Fibroblast of gingiva (primary cell): ENCODE results near the gene PRDM16.

Experiments
- DNase-seq: peaks from one replicate; pipeline ENCODE4 v3.0.0-alpha.2; 2011; ENCODE audit warnings: low read depth

PRDM16 gene

DNA sequence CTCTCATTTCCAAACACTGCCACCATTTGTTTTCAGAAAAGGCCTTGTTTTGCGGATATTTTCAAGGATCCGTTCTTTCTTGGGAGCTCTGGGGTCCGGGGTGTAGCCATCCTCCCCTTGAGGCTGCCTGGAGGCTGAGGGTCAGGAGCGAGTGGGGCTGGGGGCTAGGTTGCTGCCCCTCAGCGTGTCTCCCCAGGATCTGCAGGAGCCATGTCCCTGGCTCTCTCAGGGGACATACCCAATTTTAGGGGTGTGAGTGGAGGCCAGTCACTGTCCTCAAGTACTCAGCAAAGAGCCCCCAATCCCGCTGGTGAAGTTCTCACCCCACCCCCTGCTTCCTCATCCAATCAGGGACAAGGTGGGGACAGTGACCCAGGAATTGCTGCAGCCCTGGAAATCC, 15.0 kb upstream of the PRDM16 start:
- no peak for DNase-seq

DNA sequence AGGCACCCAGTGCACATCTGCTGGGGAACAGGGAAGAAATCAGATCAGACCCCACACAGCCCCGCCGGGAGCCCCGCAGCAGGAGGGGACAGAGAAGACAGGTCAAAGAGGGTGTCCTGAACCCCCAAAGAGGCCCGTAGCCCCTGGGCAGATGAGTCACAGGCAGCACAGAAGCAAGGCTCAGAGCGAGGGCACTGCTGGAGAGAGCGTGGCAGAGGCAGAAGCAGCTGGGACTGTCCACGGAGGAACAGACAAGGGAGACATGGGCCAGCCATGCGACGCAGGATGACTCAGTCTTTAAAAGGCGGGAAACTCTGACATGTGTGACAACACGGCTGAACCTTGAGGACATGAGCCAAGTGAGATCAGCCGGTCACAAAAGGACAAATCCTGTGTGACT, 14.5 kb upstream of the PRDM16 start:
- DNase-seq, result no peak

DNA sequence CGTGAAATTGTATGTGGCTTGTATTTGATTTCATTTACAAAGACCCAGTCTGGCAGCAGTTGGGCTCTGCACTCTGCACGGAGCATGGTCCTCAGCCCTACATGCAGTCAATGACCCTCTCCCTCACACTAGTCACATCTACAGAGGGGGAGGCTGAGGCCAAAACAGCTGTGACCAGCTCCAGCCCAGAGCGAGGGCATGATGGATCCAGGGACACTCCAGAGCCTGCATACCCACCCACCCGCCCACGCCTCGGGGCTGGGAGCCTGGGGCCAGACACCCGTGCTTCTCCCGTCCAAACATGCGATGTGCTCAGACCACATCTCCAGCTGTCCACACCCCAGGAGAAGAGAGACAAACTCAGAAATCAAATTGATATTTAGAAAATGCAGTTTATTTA, 14.0 kb upstream of the PRDM16 start:
- DNase-seq, result no peak

DNA sequence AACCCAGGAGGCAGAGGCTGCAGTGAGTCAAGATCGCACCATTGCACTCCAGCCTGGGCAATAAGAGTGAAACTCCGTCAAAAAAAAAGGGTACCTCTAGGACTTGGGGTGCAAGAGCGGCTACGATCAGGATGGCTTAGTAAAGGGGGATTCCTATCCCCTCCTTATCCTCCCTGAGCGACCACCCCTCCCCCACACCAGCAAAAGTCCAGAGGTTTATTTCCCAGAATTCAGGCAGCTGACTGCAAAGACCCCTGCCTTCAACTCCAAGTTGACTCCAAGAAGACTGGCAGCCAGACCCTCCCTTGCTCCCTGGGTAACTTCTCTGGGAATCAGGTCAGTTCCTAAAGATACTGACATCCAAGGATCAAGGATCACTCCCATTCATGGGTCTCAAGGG, 12.4 kb upstream of the PRDM16 start:
- no peak for DNase-seq

DNA sequence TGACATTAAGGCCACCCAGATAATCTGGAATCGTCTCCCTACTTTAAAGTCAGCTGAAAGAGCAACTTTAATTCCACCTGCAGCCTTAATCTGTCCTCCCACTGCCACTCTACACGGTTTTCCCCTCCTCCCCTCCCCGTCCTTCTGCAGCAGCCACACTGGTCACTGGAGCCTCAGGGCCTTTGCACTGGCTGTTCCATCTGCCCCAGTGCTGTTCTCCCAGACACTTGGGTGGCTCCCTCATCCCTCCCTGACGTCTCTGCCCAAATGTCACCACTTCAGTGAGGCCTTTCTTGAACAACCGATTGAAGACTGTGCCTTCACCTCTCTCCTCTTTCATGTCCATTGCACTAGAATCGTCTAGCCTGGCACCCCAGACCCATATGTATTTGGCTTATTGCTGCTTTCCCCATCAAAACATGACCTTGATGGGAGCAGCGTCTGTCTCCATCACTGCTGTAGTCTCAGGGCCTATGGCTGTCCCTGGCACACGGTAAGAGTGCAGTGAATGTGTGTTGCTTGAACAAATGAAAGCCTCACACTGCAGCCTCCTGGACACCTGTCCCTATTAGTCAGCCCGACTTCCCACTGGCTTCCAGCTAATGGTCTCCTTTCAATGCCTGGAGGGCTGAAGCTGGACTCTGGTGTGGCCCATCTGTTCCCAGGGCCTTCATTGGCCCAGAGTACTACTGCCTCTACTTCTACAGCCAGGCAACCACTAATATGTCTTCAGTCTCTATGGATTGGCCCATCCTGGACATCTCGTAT, 10.6 kb upstream of the PRDM16 start:
- no peak for DNase-seq

DNA sequence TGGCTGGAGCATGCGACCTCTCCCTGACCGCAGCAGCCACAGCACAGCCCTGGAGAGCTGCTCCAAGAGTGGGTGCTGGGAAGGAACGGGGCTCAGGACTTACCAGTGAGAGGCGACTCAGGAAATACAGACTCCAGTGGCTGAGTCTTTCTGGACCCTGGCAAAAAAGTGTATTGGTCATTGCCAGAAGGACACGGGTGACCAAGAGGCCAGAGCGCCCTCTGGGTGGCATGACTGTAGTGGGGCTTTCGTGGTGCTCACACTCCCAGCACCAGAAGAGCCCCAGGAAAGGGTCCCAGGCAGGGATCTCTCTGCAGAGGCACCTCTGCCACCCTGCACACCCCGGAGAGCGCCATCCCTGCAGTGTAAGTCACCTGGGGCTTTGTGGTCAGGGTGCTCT, 8.9 kb upstream of the PRDM16 start:
- no peak for DNase-seq

DNA sequence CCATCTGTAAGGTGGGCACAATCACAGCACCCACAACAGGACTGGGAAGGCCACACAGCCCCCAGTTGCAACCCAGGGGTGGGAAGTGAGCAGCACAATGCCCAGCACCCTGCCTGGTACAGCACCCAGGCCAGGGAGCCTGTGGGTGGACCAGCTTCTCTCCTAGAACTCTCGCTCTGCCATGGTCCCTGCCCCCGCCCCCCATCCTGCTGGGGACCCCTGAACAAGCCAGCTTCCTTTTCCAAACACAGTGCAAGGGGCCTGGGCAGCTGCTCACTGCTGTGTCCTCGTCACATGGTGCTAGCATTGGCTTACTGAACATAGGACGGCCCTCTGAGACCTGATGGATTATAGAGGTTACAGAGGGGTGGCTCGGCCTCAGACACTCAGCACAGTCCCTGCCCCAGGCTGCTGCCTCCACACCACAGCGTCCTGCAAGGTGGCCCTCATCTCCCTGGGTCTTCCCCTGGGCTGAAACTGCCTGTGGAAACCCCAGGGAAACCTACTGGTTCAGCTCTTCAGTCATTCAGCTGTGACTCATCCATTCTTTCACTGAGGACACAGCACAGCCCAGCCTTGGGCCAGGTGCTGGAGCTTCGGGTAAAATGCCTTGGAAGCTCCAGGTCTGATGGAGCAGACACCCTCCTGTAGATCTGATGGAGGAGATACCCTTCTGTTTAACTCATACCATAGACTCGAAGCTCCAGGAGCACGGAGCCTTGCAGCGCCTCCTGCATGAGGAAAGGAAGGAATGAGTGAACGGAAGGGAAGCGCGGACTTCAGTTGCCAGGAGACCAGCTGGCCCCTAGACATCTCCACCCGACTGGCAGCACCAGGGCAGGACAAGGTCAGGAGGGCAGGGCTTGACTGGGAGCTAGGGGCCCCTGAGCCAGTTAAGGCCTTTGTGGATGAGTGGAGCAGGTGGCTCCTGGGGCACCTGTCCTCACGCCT, 8.1 kb upstream of the PRDM16 start:
- no peak for DNase-seq

DNA sequence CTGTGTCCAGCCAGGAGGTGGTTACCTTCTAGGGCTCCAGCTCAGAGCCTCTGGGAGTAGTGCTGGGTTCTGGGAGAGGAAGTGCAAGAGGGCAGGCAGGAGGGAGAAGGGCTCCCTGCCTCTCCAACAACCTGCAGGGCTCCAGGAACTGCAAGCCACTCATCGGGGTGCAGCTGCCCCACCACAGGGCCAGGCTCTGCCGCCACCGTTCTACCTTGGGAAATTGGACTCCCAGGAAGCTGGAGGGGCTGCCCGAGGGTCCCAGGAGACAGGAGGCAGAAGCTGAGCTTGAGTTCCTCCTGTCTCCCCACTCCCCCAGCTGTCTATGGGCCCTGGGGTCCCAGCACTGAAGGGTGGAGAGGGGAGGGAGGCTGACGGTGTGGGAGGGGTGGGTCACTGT, 7.4 kb upstream of the PRDM16 start:
- DNase-seq, result no peak

DNA sequence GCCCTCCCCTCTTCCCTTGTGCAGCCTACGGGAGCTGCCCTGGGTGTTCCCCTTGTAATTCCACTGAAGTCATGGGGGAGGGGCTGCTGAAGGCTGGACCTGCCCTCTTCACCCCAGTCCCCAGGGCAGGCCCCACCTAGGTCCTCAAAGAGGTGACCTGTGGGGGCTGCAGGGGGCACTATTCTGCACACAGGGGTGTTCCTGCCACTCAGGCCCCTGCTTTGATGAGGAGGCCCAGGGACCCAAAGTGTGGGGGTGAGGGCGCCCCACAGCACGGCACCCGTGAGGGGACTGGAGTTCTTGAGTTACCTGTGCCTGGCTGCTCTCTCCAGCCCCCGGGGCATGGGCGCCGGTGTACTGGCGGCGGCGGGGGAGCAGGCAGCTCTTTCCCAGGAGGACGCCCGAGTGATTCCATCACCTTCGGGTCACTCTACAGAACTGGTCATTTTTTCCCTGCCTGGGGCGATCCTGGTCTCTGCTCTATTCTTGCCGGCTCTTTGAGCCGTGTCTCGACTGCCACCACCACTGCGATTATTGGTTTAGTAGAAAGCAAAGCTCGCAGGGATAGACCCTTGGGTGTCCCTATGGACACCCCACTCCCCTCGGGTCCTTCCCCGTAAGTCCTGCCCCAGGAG, 6.9 kb upstream of the PRDM16 start:
- DNase-seq, result no peak

DNA sequence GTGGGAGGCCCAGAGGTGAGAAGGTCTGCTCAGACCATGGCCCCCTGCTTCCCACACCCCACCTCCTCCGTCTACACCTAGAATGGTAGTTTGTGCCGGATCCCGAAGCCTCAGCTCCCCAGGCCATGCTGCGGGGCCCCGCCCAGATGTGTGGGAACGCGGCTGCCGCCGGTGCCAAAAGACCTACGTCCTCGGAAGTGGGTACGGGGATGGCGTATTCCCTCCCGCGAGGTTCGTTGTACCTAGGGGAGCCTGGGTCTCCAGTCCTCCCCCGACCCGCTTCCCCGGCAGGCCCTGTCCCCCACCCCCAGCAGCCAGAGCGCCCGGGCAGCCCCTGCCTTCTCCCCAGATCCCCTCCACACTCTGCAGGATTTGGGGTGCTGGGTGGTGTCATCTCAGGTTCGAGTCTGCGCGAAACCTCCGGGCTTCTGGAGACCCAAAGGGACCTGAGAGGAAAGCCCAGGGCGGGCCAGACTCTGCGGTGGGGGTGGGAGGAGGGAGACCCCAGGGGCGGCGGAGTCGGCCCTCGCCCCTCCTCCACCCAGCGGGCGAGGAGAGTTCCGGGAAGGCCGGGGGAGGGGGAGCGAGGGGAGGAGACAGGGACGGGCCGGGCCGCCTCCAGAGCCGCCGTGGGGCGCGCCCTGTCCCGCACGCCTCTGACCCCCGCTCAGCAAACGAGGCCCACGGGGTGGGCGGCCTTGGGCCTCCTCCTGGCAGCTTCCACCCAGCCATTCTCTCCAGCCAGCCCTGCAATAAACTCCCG, 6.2 kb upstream of the PRDM16 start:
- no peak for DNase-seq

DNA sequence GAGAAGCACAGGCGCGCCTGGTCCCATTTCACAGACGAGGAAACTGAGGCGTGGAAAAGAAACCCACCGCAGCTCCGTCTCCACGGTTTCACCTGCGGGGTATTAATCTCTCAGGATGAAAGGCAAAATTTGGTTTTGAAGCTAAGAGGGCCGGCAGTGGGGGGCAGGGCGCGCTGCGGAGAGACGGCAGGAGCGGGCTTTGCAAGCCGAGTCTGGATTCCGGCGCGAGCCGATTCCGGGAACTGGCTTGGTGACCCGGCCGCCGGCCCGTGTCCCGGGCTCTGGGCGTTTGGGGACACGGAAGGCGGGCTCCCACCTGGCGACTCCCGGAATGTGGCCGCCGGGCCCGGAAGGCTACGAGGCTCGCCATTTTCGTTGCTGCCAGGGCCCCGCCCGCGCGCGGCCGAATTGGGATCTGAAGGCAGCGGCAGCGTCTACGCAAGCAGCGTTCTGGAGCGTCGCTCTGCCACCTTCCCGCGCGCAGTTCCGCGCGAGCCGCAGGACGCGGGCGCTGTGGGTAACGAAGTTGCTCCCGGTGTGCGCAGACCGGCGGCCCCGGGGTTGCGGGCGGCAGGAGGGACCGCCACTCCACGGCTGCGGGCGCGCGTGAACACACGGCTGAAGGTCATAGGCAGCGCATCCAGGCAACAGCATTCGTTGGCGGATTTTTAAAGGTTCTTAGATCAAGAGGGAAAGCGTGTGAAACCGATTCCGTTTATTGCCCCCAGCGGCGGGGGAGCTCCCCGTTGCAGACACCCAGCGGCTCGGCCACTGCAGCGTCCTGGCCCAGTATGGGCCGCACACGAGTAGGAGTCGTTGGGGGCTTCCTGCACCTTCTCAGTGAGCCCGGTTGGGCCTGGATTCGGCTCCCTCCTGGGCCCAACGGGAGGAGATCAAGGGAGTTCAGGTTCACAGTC, 5.4 kb upstream of the PRDM16 start:
- no peak for DNase-seq

DNA sequence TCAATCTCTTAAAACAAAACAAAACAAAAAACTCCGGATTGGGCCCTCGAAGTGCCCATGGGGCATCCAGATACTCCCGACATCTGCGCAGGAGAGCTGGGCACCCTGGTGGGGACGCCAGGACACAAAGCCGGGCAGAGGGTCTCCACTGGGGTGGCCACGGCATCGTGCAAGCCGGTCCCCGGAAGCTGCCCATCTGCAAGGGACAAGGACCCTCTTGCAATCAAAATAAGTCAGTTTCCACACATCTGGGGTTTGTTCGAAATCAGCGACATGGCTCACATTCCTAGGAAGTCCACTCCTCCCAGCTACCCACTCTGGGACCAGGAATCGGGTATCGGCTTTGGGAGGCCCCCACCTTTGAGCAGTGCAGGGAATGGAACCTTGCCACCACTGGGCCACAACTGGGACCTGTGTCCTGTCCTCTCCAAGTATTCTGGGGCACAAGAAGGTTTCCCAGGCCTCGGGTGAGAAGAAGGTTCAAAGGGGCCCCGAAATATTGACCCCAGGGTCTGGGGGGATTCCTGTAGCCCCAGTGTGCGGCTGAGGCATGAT, 4.6 kb upstream of the PRDM16 start:
- DNase-seq, result no peak

DNA sequence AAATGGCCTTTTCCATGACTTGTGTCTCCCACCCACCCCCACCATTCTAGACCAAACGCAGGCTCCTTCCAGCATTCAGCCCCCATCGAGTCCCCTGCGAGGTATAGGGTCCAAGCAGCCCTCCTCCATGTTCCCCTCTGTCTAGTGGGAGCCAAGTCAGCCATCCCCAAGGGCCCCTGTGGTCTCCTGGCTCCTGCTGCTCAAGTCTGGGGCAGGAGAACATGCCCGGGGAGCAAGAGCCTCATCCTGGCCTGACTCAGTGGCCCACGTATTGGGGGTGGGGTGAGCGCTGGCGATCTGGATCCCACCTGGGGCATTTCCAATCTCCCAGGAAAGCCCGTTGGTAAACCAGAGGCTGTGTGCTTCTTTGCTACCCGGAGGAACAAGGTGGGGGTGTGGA, 4.1 kb upstream of the PRDM16 start:
- DNase-seq, result no peak

DNA sequence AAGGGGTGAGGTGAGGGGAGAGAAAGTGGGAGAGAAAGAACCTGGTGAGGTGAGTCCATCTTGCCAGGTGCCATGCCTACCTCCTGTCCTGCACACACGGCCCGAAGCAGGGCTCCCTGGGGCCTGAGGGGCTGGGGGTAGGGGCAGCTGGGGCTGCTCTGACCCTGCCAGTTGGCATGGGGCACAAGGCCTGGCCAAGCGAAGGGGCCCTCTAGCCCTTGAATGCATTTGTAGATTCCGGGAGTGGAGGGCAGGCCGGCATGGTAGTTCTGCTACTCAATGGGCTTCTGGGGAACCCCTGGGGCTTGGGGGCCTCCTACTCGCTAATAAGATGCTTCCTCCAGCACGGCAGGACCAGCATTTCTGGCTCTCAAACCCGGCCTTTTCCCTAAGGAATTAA, 3.6 kb upstream of the PRDM16 start:
- no peak for DNase-seq

DNA sequence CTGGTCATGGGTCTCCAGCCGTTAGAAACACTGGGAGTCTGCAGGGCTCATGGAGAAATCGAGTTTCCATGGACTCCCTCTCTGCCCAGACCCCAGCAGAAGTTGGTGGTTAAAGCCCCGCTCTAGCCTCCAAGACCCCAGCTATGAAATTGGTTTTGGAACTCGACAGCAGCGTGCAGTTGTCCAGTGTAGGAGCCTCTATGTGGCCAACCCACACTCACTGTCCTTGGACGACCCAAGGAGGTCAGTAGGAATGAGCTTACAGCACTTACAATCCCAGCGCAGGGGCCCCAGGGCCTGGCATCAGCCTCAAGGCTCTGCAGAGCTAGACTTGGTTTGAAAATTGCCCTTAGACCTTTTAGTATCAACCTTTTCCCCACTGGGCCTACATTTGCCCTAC, 3.2 kb upstream of the PRDM16 start:
- DNase-seq, result no peak

DNA sequence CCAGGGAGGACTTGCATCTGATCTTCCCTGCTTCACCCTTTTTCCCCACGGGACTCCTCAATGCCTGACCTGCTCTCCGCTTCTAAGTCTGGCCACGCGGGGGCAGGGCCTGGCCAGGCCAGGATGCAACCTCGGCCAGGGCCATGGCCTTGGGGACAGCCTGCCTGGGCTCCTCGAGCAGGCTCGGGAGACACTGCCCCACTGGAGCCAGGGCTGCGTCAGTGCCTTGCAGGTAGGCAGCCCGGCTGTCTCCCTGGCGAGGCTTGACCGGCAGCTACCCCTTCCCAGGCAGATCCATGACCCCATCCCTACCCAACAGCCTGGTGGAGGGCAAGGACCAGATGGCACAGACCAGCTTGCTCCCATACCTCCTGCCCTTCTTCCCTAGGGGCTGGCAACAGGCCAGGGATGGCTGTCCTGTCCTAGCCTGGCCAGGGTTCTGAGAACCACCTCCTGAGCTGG, 2.7 kb upstream of the PRDM16 start:
- DNase-seq, result no peak

DNA sequence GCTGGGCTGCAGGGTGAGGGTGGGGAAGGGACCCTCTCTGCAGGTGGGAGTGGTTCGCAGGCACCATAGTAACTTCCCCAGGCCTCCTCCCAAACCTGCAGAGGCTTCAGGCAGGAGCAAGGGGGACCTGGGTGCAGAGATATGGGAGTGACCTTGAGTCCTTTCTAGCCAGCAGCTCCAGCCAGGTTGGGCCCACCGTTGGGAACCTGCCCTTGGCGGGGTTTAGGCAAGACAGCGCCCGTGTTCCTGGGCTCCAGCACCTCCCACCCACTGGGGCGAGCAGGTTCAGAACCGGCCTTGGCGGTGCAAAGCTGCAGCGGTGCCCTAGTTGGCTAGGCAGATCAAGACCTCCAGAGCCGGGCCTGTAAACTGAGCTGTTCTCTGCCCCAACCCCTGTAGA, 2.2 kb upstream of the PRDM16 start:
- no peak for DNase-seq

DNA sequence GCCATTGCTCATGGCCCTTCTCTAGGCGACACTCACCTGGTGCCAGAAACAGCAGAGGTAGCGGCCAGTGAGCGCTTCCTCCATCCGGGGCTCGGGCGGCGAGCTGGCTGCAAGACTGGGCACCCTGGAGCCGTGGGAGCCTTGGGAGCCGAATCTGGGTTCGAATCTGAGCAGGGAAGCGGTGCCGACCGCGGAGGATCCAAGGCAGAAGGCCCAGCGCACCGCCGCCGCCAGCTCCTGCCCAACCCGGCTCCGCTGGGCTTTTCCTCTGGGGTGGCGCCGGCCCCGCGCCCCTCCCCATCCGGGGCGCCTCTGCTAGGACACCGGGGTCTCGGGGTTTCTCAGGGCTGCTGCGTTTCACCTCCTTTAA, 1.7 kb upstream of the PRDM16 start:
- DNase-seq, result no peak

DNA sequence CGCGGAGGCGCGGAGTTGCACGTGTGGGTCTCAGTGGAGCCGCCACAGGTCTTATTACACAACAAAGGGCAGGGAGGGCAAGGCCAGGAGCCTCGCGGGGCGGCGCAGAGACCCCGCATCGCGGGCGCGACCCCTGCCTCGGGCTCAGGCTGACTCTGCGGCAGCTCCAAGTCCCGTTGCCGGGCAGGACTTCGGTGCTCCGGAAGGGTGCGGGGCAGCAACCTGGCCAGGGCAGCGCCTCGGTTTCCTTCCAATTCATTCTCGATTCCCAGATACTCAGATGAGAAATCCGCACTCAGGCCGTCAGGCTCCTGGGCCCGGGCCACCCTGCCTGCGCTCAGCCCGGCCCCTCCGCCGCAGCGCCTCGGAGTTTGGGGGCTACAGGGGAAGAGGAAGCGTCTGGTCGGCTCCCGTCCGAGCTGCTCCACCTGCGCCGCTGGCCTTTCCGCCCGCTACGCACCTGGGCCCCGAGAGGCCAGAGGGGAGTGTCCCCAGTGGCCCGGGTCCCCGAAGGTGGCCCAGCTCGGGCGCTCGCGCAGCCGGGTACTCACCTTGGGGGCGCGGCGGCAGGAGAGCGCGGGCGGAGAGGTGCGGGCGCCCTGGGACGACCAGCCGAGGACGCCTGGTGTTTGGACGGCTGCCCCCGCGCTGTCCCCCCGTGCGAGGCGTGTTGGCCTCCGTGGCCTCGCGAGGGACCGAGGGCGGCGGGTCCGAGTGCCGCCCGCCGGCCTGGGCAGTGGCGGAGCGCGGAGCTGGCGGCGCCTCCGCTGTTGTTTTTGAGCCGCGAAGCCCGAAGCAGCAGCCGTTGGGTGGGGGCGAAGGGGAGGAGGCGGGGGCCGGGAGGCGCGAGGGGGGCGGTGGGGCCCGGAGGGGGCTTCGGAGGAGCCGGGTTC, 1.1 kb upstream of the PRDM16 start:
- no peak for DNase-seq
